ENCODE measurements around the gene PMEL.
"Not testable (repeated sequence)": the region's sequence is repeated elsewhere in the genome, so short reads cannot be mapped to it uniquely, and the experiment has no call there.

PMEL gene

GRCh38 chr12:55965941-55966407, at the start of gene PMEL:
Gene PMEL, minus strand, starts transcription at chr12:55966042. Its CDS starts 31 bp downstream, at chr12:55966011.
- no peak for DNase-seq

DNA sequence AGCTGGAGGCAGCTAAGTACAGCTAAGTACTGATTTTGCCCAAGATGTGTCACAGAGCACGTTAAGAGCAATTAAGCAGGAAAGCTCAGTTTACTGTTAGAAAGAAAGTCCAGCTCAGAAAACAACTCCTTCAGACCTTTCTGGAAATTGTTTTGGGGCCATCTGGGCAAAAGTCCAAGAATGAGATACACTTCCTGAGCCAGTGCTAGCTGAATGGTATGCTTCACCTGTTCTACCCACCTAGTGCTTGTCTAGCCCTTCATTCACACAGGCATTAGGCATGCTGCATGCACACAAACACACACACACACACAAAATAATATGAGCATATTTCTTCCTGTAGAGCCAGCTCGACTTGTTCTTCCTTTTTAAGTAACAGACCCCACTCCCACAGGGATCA, 48.4 kb upstream of the PMEL start:
- DNase-seq, result no peak

- no peak for DNase-seq
Observed at GRCh38 chr12:56013482-56013881, 47.6 kb upstream of the PMEL start.

GRCh38 chr12:56011509-56012090, 45.8 kb upstream of the PMEL start:
- no peak for DNase-seq

DNA sequence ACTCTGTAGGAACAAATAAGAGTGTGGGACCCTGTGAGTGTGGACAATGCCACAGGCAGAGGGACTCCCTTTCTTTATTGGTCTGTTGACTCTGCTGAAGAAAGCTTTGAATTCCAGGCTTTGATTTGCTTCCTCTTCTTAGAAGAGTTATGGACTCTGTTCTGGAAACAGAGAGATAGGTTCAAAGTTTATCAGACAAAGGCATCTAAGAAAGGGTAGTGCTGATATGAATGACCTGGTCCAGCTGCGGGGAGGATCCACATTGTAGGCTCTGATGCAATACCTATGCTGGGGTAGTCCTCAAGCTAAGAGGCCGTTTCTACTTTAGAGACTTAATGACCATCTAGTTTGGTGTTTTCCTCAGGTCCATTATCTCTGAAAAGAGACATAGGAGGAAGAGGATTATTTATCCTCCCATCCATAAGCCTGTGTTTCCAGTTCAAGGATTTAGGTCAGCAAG, 44.3 kb upstream of the PMEL start:
- DNase-seq, result no peak

GRCh38 chr12:56007564-56008559, 42.0 kb upstream of the PMEL start:
- peak; percentile 40 for DNase-seq

- DNase-seq, result no peak
Observed at GRCh38 chr12:56004211-56004610, 38.4 kb upstream of the PMEL start.

- not testable (repeated sequence) for DNase-seq
Observed at GRCh38 chr12:56003376-56003775, 37.5 kb upstream of the PMEL start.

- DNase-seq, result no peak
Observed at GRCh38 chr12:56001487-56002100, 35.8 kb upstream of the PMEL start.

GRCh38 chr12:55999999-56000540, 34.2 kb upstream of the PMEL start:
- DNase-seq, result not testable (repeated sequence)

DNA sequence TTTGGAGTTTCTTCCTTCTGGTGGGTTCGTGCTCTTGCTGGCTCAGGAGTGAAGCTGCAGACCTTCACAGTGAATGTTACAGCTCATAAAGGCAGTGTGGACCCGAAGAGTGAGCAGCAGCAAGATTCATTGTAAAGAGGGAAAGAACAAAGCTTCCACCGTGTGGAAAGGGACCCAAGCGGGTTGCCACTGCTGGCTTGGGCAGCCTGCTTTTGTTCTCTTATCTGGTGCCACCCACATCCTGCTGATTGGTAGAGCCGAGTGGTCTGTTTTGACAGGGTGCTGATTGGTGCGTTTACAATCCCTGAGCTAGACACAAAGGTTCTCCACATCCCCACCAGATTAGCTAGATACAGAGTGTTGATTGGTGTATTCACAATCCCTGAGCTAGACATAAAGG, 33.7 kb upstream of the PMEL start:
- not testable (repeated sequence) for DNase-seq

DNA sequence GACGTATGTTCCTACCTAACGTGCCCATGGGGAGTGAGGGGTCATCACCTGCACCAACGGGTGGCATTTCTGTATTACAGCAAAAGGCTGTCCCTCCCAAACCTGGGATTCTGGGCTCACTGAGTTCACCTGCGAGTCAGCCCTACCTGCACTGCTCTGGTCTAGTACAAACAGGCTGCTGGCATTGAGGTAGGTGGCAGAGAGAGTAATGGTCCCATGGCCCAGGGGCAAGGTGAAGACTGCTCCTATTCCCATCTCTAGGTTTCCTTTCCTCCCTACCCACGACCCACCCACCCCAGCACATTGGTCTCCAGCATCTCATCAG, 31.7 kb upstream of the PMEL start:
- DNase-seq, result no peak

- DNase-seq, result peak; percentile 84
Observed at GRCh38 chr12:55996715-55997534, 31.1 kb upstream of the PMEL start, which contains the start of gene SUOX. Gene SUOX, plus strand, starts transcription at chr12:55997276. Its CDS starts 4,946 bp downstream, at chr12:56002222.

DNA sequence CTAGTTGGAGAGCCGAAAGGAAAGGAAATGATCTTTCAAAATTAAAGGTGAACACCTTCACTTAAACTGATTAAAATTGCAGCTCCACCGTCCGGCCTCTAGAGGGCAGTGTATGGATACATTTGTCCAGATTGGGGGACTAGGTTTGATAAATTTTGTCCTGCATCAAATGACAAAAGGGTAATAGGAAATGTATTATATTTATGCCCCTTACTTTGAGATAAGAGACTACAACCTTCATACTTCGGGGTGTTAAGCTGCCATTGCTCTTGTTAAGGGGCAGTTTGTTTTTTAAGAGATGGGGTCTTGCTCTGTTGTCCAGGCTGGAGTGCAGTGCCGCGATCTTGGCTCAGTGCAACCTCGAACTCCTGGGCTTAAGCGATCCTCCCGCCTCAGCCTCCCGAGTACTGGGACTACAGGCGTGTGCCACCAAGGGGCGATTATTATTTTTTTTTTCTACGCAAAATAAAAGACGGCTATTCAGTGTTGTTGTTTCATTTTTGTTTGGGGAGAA, 30.4 kb upstream of the PMEL start:
- peak; percentile 41 for DNase-seq

DNA sequence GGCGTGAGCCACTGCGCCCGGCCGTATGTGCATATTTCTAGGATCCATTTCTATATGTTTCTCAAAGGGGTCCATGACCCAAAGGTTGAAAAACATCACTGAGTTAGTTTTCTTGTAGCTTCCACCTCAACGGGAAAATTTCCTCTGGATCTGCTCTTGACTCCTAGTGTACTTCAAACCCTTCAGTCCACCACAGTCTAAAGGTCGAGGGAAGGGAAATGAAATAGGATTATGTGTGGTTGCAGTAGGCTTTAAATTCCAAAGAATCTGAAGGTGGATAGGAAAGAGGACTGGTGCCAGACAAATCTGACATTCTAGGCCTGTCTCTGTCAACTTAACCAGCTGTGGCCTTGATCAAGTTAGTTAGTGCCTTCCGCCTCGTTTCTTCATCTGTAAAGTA, 29.5 kb upstream of the PMEL start:
- DNase-seq, result no peak

DNA sequence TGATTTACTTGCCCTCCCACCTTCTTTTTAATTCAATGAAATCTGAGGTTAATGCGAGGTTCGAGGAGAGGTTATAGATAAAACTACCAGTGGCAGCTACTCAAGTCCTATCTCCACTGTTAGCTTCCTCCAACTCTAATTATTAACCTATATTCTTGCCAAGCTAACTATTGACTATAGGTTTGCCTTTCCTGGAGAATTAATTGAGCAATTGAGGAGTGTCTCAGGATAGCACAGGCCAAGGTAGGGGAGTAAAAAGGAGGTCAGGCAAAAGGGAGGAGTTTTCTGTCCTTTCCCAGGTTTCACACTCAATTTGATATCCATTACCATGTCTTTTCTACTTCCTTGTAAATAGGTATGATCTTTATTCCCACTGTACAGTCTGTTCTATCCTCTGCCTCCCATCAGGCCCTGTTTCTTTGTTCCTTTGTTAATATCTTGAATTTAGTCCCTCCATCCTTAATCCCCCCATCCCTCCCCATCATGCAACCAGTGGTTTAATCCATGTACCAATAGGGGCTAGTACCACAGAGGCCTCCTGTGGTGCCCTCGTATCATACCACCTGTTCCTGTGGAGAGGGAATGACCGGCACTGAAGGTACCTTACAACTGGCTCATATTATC, 27.5 kb upstream of the PMEL start:
- DNase-seq, result no peak

GRCh38 chr12:55991110-55991509, 25.3 kb upstream of the PMEL start:
- DNase-seq, result no peak

DNA sequence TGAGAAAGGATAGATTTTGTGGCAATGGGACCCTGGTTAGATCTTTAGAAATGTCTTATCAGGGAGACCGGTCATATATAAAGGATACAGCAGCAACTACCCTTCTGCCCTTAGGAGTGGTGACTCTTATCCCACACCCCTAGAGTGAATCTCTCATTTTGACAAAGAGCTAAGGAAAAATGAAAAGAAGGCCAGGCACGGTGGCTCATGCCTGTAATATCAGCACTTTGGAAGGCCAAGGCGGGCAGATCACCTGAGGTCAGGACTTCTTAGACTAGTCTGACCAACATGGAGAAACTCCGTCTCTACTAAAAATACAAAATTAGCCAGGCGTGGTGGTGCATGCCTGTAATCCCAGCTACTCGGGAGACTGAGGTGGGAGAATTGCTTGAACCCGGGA, 20.1 kb upstream of the PMEL start:
- DNase-seq, result not testable (repeated sequence)

DNA sequence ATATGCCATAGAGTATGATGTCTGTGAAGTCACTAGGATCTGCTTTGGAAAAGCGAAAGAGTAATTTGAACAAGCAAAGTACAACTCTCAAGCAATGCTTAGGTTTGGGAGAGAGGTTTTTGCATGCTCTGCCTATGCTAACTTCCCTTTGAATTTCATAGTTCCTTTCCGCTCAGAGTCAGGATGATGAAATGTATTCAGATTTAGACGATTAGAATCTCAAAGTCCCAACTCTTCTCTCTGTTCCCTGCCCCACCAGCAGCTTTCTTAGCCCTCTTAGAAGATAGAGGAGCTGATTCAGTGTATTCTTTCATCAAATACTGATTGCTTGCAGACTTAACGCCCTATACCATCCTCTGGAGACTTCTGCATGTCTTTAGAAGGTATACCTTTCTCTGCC, 19.5 kb upstream of the PMEL start:
- no peak for DNase-seq

- no peak for DNase-seq
Observed at GRCh38 chr12:55984861-55985260, 19.0 kb upstream of the PMEL start.

DNA sequence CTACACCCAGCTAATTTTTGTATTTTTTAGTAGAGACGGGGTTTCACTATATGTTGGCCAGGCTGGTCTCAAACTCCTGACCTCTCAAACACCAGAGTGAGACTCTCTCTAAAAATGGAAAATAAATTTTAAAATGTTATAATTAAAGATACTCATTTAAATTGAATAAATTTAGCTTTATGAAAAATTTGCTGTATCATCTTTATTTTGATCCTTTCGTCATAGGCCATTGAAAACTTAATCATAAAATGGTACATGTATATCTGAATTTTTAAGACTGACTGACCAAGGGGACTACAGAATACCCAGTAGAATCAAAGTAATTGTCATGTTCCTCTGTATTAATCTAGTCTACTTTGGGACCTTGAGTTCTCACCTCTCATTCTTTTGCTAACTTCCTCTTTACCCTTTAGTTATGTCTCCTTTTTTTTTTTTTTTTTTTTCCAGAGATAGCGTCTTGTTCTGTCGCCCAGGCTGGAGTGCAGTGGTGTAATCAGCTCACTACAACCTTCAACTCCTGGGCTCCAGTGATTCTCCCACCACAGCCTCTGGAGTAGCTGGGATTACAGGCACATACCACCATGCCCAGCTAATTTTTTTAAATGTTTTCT, 17.5 kb upstream of the PMEL start:
- DNase-seq, result no peak

Measured in NCI-H1092 treated with DMSO at 0.1 percent for 48 hours (cell line).